Hepatocyte (in vitro differentiated cells): ENCODE results near the gene TAS2R19.
"Not testable (repeated sequence)": the region's sequence is repeated elsewhere in the genome, so short reads cannot be mapped to it uniquely, and the experiment has no call there.

Experiments used
- EZH2 ChIP-seq: fragments of 200-600 bp; sonication (generic); IDR thresholded peaks from 2 replicates; pipeline ENCODE4 v1.6.1; 2016; ENCODE audit warnings: antibody characterized with exemption, mild to moderate bottlenecking, borderline replicate concordance
- EZH2phosphoT487 ChIP-seq: fragments of 200-600 bp; sonication (generic); IDR thresholded peaks from one replicate; pipeline ENCODE4 v1.6.1; 2018; ENCODE audit warnings: antibody characterized with exemption, mild to moderate bottlenecking, low read depth, moderate library complexity; ENCODE audit not compliant: unreplicated experiment, severe bottlenecking
- TF ChIP-seq, protein P1 (sequence below): fragments of 200-600 bp; sonication (generic); IDR thresholded peaks from 2 replicates; pipeline ENCODE4 v1.5.1; 2016; ENCODE audit warnings: antibody characterized with exemption, mild to moderate bottlenecking; ENCODE audit not compliant: poor library complexity

DNA sequence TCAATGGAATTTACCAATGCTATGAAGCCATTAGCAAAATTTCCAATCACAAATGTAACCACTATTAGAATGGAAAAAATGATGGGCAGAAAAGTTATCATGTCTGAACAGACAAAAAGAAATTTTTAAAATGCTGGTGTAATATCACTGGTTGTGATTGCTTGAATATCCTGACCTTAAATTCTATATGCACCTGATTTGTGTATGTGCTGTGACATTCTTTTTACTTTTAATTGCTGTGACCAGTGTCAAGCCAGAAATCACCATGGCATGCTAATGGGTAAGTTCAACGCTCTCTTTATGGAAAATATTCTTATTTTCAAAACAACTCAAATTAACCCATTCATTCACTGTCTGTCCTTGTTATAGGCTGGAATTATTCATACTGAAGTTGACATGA lies 39.8 kb upstream of the TAS2R19 start, which contains the start of gene TAS2R46:
- TF ChIP-seq EZH2, EZH2phosphoT487: not testable (repeated sequence)
- TF ChIP-seq, protein P1, sequence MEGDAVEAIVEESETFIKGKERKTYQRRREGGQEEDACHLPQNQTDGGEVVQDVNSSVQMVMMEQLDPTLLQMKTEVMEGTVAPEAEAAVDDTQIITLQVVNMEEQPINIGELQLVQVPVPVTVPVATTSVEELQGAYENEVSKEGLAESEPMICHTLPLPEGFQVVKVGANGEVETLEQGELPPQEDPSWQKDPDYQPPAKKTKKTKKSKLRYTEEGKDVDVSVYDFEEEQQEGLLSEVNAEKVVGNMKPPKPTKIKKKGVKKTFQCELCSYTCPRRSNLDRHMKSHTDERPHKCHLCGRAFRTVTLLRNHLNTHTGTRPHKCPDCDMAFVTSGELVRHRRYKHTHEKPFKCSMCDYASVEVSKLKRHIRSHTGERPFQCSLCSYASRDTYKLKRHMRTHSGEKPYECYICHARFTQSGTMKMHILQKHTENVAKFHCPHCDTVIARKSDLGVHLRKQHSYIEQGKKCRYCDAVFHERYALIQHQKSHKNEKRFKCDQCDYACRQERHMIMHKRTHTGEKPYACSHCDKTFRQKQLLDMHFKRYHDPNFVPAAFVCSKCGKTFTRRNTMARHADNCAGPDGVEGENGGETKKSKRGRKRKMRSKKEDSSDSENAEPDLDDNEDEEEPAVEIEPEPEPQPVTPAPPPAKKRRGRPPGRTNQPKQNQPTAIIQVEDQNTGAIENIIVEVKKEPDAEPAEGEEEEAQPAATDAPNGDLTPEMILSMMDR: not testable (repeated sequence)
